ENCODE data around the gene YY1. TPM values are rescaled to one million over a fixed set of nuclear protein-coding genes. Genes with fewer than 3 reads are reported as not detected.

Gene YY1
- total RNA-seq, 1 experiment from 2014 or later, result 83.1 TPM

DNA sequence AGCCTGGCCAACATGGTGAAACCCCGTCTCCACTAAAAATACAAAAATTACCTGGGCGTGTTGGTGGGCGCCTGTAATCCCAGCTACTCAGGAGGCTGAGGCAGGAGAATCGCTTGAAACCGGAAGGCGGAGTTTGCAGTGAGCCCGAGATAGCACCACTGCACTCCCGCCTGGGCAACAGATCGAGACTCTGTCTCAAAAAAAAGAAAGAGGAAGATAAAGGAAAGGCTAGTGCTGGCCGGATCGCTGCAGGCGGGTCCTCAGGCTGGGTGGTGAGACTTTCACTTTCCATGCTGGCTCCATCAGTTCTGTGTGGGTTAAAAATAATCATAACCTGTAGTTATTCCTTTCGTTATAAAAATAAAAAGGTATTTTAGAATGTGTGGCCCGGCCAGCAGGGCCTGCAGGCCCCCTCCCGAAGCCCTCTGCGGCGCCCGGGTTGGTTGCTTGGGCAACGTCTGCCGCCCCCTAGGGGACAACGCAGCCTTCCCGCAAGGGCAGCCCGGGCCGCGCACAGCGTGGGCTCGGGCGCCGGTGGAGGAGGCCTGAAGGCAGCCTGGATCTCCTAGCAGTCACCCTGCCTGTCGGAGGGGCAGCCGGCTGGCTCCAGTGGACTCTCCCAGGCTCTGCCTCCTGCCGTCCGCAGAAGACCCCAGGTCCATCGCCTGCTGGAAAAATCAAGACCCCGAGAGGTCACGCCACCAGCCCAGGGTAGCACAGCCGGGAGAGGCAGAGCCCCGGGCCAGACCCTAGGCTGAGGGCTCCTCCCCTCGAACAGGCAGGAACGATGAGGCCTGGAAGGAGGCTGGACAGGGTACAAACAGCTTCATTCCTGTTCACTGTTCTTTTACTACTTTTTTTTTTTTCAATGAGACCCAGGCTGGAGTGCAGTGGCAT, 79.2 kb downstream of the YY1 start:
- Mint-ChIP-seq H3K4me3 (no peak overlapping the region), H3K4me1 (peaks cover 6% of the 10 kb centered on the region), H3K27me3 (ENCODE audit: low read depth) (no peaks in the 10 kb centered on the region), H3K9me3 (no peaks in the 10 kb centered on the region), H3K27ac (no peak overlapping the region), H3K36me3 (no peaks in the 10 kb centered on the region)
- POLR2A ChIA-PET, result no interaction called here
- DNase-seq (ENCODE audit: low spot score) (peak; percentile 82), ATAC-seq (peak; percentile 92)
- CTCF ChIA-PET, result interaction anchor here (0.7 to 1.6 kb wide), 4 partner anchors 9 to 125 kb away, joined by 3 to 5 read pairs (median 3); no protein-coding TSS in a partner anchor
- TF ChIP-seq ZNF512 (CRISPR knock-in tag; IDR thresholded peaks at IDR 0.05; ENCODE audit: borderline replicate concordance), result no peak
- 0 out of 2 replicates have a peak, but pooled peaks have one; percentile 56 for TF ChIP-seq HMGXB4 (CRISPR knock-in tag; IDR thresholded peaks at IDR 0.05)
- no peak for TF ChIP-seq E2F4 (CRISPR knock-in tag; IDR thresholded peaks at IDR 0.05; ENCODE audit: borderline replicate concordance, low read depth)
- TF ChIP-seq SMAD3 (CRISPR knock-in tag; IDR thresholded peaks at IDR 0.05; ENCODE audit: borderline replicate concordance), result no peak
- TF ChIP-seq, protein P1, sequence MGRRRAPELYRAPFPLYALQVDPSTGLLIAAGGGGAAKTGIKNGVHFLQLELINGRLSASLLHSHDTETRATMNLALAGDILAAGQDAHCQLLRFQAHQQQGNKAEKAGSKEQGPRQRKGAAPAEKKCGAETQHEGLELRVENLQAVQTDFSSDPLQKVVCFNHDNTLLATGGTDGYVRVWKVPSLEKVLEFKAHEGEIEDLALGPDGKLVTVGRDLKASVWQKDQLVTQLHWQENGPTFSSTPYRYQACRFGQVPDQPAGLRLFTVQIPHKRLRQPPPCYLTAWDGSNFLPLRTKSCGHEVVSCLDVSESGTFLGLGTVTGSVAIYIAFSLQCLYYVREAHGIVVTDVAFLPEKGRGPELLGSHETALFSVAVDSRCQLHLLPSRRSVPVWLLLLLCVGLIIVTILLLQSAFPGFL (CRISPR knock-in tag; IDR thresholded peaks at IDR 0.05; ENCODE audit: borderline replicate concordance), result no peak
- TF ChIP-seq NR1H2 (CRISPR knock-in tag; IDR thresholded peaks at IDR 0.05), result no peak
- no peak for TF ChIP-seq JUN (CRISPR knock-in tag; IDR thresholded peaks at IDR 0.05)
- no peak for TF ChIP-seq JAZF1 (CRISPR knock-in tag; IDR thresholded peaks at IDR 0.05)
- TF ChIP-seq FOXP1 (CRISPR knock-in tag; IDR thresholded peaks at IDR 0.05; ENCODE audit: borderline replicate concordance), result no peak
- TF ChIP-seq, protein P2, sequence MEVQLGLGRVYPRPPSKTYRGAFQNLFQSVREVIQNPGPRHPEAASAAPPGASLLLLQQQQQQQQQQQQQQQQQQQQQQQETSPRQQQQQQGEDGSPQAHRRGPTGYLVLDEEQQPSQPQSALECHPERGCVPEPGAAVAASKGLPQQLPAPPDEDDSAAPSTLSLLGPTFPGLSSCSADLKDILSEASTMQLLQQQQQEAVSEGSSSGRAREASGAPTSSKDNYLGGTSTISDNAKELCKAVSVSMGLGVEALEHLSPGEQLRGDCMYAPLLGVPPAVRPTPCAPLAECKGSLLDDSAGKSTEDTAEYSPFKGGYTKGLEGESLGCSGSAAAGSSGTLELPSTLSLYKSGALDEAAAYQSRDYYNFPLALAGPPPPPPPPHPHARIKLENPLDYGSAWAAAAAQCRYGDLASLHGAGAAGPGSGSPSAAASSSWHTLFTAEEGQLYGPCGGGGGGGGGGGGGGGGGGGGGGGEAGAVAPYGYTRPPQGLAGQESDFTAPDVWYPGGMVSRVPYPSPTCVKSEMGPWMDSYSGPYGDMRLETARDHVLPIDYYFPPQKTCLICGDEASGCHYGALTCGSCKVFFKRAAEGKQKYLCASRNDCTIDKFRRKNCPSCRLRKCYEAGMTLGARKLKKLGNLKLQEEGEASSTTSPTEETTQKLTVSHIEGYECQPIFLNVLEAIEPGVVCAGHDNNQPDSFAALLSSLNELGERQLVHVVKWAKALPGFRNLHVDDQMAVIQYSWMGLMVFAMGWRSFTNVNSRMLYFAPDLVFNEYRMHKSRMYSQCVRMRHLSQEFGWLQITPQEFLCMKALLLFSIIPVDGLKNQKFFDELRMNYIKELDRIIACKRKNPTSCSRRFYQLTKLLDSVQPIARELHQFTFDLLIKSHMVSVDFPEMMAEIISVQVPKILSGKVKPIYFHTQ (CRISPR knock-in tag; IDR thresholded peaks at IDR 0.05), result no peak
- TF ChIP-seq, protein P3, sequence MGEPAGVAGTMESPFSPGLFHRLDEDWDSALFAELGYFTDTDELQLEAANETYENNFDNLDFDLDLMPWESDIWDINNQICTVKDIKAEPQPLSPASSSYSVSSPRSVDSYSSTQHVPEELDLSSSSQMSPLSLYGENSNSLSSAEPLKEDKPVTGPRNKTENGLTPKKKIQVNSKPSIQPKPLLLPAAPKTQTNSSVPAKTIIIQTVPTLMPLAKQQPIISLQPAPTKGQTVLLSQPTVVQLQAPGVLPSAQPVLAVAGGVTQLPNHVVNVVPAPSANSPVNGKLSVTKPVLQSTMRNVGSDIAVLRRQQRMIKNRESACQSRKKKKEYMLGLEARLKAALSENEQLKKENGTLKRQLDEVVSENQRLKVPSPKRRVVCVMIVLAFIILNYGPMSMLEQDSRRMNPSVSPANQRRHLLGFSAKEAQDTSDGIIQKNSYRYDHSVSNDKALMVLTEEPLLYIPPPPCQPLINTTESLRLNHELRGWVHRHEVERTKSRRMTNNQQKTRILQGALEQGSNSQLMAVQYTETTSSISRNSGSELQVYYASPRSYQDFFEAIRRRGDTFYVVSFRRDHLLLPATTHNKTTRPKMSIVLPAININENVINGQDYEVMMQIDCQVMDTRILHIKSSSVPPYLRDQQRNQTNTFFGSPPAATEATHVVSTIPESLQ (CRISPR knock-in tag; IDR thresholded peaks at IDR 0.05), result no peak
- no peak for TF ChIP-seq TEAD4 (CRISPR knock-in tag; IDR thresholded peaks at IDR 0.05)
- TF ChIP-seq NFATC4 (CRISPR knock-in tag; IDR thresholded peaks at IDR 0.05), result no peak
- peak; percentile 94 for TF ChIP-seq ZNF423 (CRISPR knock-in tag; IDR thresholded peaks at IDR 0.05)
- TF ChIP-seq, protein P4, sequence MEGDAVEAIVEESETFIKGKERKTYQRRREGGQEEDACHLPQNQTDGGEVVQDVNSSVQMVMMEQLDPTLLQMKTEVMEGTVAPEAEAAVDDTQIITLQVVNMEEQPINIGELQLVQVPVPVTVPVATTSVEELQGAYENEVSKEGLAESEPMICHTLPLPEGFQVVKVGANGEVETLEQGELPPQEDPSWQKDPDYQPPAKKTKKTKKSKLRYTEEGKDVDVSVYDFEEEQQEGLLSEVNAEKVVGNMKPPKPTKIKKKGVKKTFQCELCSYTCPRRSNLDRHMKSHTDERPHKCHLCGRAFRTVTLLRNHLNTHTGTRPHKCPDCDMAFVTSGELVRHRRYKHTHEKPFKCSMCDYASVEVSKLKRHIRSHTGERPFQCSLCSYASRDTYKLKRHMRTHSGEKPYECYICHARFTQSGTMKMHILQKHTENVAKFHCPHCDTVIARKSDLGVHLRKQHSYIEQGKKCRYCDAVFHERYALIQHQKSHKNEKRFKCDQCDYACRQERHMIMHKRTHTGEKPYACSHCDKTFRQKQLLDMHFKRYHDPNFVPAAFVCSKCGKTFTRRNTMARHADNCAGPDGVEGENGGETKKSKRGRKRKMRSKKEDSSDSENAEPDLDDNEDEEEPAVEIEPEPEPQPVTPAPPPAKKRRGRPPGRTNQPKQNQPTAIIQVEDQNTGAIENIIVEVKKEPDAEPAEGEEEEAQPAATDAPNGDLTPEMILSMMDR (IDR thresholded peaks at IDR 0.05), result peak; percentile 68
- no peak for TF ChIP-seq AFF4 (CRISPR knock-in tag; IDR thresholded peaks at IDR 0.05; ENCODE audit: borderline replicate concordance)
- TF ChIP-seq IRF2 (CRISPR knock-in tag; IDR thresholded peaks at IDR 0.05; ENCODE audit: borderline replicate concordance, low read depth), result no peak
